HepG2 (cell line): ENCODE results near the gene ARHGEF39. TPM values are rescaled to one million over a fixed set of nuclear protein-coding genes. Genes with fewer than 3 reads are reported as not detected.
A peak's percentile ranks its signal among the peaks of the same experiment; 100 is the strongest.

Experiments
- ATAC-seq: fragments of 200-7000 bp; cut with Tn5 transposase; 3 replicates; pipeline ENCODE4 v1.9.1; 2020; ENCODE audit warnings: mild to moderate bottlenecking, moderate library complexity
- BruUV-seq: library from RNA; stranded (reverse); fragments of 400-500 nt; replicated peaks from 2 replicates; lab custom pipeline; 2021; lab: Mats Ljungman, UMichigan
- CTCF ChIA-PET: fragments of 300-600 bp; formaldehyde crosslinking; extraction: SDS; loops from one replicate; lab custom pipeline; 2021; ENCODE audit warnings: low total read pairs, inconsistent platforms, low intra/inter-chr PET ratio; lab: Yijun Ruan, JAX
- POLR2A ChIA-PET: fragments of 350-600 bp; sonication (Branson Sonifier 250); formaldehyde crosslinking; loops from one replicate; lab custom pipeline; 2020; ENCODE audit warnings: antibody characterized with exemption, inconsistent platforms; lab: Yijun Ruan, JAX
- DNase-seq: peaks from one replicate; pipeline ENCODE4 v3.0.0-alpha.2; 2015; ENCODE audit warnings: low spot score
- FAIRE-seq: peaks from 3 replicates; lab custom pipeline; 2011; peaks lifted over from hg19 to GRCh38; lab: Jason Lieb, UNC
- H2AFZ ChIP-seq: one replicate; pipeline ENCODE4 v1.6.1; 2011; ENCODE audit warnings: low read length, inconsistent platforms
- H3K27ac ChIP-seq: fragments of 300-600 bp; 3 replicates; pipeline ENCODE4 v1.8.0; 2011; ENCODE audit warnings: mixed run types, mild to moderate bottlenecking, mixed read lengths, low read length, inconsistent platforms; ENCODE audit not compliant: insufficient read depth; ENCODE audit errors: extremely low read length
- H3K27me3 ChIP-seq, 2 experiments: fragments of 200-600 bp in 1 of 2; 2 replicates in 1 of 2; 3 replicates in 1 of 2; pipeline versions ENCODE4 v1.6.0 to v1.8.0; 2011; ENCODE audit warnings: low read length in 2 of 2, mild to moderate bottlenecking in 2 of 2, moderate library complexity in 2 of 2, inconsistent platforms in 1 of 2; ENCODE audit not compliant: insufficient read depth in 2 of 2, control insufficient read depth in 1 of 2
- H3K36me3 ChIP-seq, 2 experiments: fragments of 200-600 bp in 1 of 2; replicated peaks in 1 of 2; 2 replicates in 1 of 2; 3 replicates in 1 of 2; pipeline versions ENCODE4 v1.5.1 to v1.8.0; 2011; ENCODE audit warnings: low read length in 2 of 2, inconsistent platforms in 1 of 2; ENCODE audit not compliant: insufficient read depth in 2 of 2, control insufficient read depth in 1 of 2
- H3K4me1 ChIP-seq: 2 replicates; pipeline ENCODE4 v1.5.1; 2012; ENCODE audit warnings: low read length, inconsistent platforms; ENCODE audit not compliant: insufficient read depth
- H3K4me2 ChIP-seq: 2 replicates; pipeline ENCODE4 v1.6.0; 2011; ENCODE audit warnings: low read depth, low read length, inconsistent platforms
- H3K4me3 ChIP-seq, 3 experiments: fragments of 200-600 bp in 1 of 3; sonication (generic), shearing (Covaris generic) in 1 of 3; replicated peaks in 1 of 3; 2 replicates each; pipeline ENCODE4 v1.5.1; 2011 to 2016; ENCODE audit warnings: low read length in 3 of 3, inconsistent platforms in 2 of 3, low read depth in 2 of 3, mild to moderate bottlenecking in 2 of 3, control low read depth in 1 of 3, mixed read lengths in 1 of 3; ENCODE audit not compliant: insufficient read depth in 1 of 3
- H3K79me2 ChIP-seq: one replicate; pipeline ENCODE4 v1.6.1; 2011; ENCODE audit warnings: low read length, inconsistent platforms; ENCODE audit not compliant: insufficient read depth
- H3K9ac ChIP-seq: 2 replicates; pipeline ENCODE4 v1.6.0; 2011; ENCODE audit warnings: mild to moderate bottlenecking, low read depth, low read length, inconsistent platforms; ENCODE audit not compliant: insufficient read depth
- H3K9me3 ChIP-seq: 2 replicates; pipeline ENCODE4 v1.5.1; 2012; ENCODE audit warnings: mild to moderate bottlenecking, low read length
- H4K20me1 ChIP-seq: 2 replicates; pipeline ENCODE4 v1.6.0; 2011; ENCODE audit warnings: inconsistent platforms, mild to moderate bottlenecking, low read length, moderate library complexity; ENCODE audit not compliant: insufficient read depth
- ATF7 ChIP-seq, 2 experiments: fragments of 450-650 bp in 1 of 2; sonication (generic) in 1 of 2; formaldehyde crosslinking in 1 of 2; IDR thresholded peaks; 2 replicates each; pipeline versions ENCODE4 v1.4.0 to v1.6.1; 2016 to 2020; ENCODE audit warnings: antibody characterized with exemption in 1 of 2, mild to moderate bottlenecking in 1 of 2, missing genetic modification reagents in 1 of 2
- ETV5 ChIP-seq: IDR thresholded peaks from 2 replicates; pipeline ENCODE4 v1.6.1; 2018; ENCODE audit warnings: missing biosample characterization, missing genetic modification reagents, inconsistent platforms, borderline replicate concordance
- FOXK1 ChIP-seq: sonication (generic); formaldehyde crosslinking; IDR thresholded peaks from 2 replicates; pipeline ENCODE4 v1.4.0; 2020; ENCODE audit warnings: low read depth, missing genetic modification reagents, borderline replicate concordance
- HBP1 ChIP-seq: IDR thresholded peaks from 2 replicates; pipeline ENCODE4 v1.6.1; 2016; ENCODE audit warnings: low read depth, control low read depth
- IKZF5 ChIP-seq: IDR thresholded peaks from 2 replicates; pipeline ENCODE4 v1.6.1; 2018; ENCODE audit warnings: missing genetic modification reagents, mild to moderate bottlenecking, missing compliant biosample characterization
- IRF9 ChIP-seq: sonication (generic); formaldehyde crosslinking; IDR thresholded peaks from 2 replicates; pipeline ENCODE4 v1.8.0; 2022; ENCODE audit warnings: missing genetic modification reagents, mild to moderate bottlenecking, borderline replicate concordance
- KDM1A ChIP-seq: IDR thresholded peaks from 2 replicates; pipeline ENCODE4 v1.6.1; 2016; ENCODE audit warnings: missing compliant biosample characterization
- NR2F6 ChIP-seq, 2 experiments: IDR thresholded peaks; 2 replicates each; pipeline ENCODE4 v1.6.1; 2016; ENCODE audit warnings: antibody characterized with exemption in 1 of 2, mild to moderate bottlenecking in 1 of 2
- SMYD3 ChIP-seq: sonication (generic); formaldehyde crosslinking; IDR thresholded peaks from 2 replicates; pipeline ENCODE4 v1.8.1; 2023; ENCODE audit warnings: mild to moderate bottlenecking, missing genetic modification reagents
- ZBTB4 ChIP-seq: sonication (generic); formaldehyde crosslinking; IDR thresholded peaks from 2 replicates; pipeline ENCODE4 v1.4.0; 2020; ENCODE audit warnings: missing genetic modification reagents, mild to moderate bottlenecking, borderline replicate concordance
- ZBTB8A ChIP-seq: sonication (generic); formaldehyde crosslinking; IDR thresholded peaks from 2 replicates; pipeline ENCODE4 v1.4.0; 2020; ENCODE audit warnings: mild to moderate bottlenecking, low read depth, missing genetic modification reagents, borderline replicate concordance
- ZNF263 ChIP-seq: sonication (generic); formaldehyde crosslinking; IDR thresholded peaks from 2 replicates; pipeline ENCODE4 v1.4.0; 2020; ENCODE audit warnings: missing genetic modification reagents
- ZNF781 ChIP-seq: sonication (generic); formaldehyde crosslinking; IDR thresholded peaks from 2 replicates; pipeline ENCODE4 v1.5.1; 2020; ENCODE audit warnings: borderline replicate concordance, mild to moderate bottlenecking, missing genetic modification reagents; ENCODE audit errors: not compliant biosample characterization
- WGBS: methylation state at CpG from one replicate; pipeline ENCODE4 v1.1.6; 2017; ENCODE audit warnings: low lambda C conversion rate; 5-methylcytosine and 5-hydroxymethylcytosine counted together
- in situ Hi-C: cut with HindIII; loops from 2 replicates; pipeline ENCODE4 v1.10.0; 2017; ENCODE audit warnings: low pct_unique_long_range_greater_than_20kb; ENCODE audit not compliant: extremely low pct_ligation_motif_present
- intact Hi-C: fragments of 100-400 bp; cut with micrococcal nuclease; formaldehyde crosslinking; loops from one replicate; pipeline ENCODE4 v1.10.0; 2022; ENCODE audit not compliant: unreplicated experiment
- polyA plus RNA-seq, 8 experiments: library from polyadenylated mRNA; depleted of rRNA in 3 of 8; stranded (reverse) in 7 of 8; unstranded in 1 of 8; fragments of >200 nt; fragmentation: Illumina TruSeq in 4 of 8; extraction: Trizol in 4 of 8; gene quantifications; 2 replicates each; pipeline versions ENCODE4 v1.2.1 to v1.2.3, GENCODE V29; 2011 to 2016; ENCODE audit warnings: low read depth in 4 of 8, missing spikeins in 1 of 8, mixed read lengths in 1 of 8; ENCODE audit not compliant: insufficient read depth in 1 of 8
- total RNA-seq, 5 experiments: library from RNA; depleted of rRNA; stranded (reverse); fragments of >200 nt; fragmentation: Illumina TruSeq; extraction: Trizol; gene quantifications; 2 replicates each; pipeline ENCODE4 v1.2.3, GENCODE V29; 2016; ENCODE audit warnings: low read depth in 1 of 5

ARHGEF39 gene
- total and polyA plus RNA-seq, 2 of the 13 experiments (the other 11 are each of a cell fraction or from before 2014, with no cell fraction given) = 11.2 to 12.3 TPM

GRCh38 chr9:35686222-35687203 is 21.5 kb upstream of the ARHGEF39 start:
- BruUV-seq = no TSS peak
- H3K4me2 ChIP-seq = no peak overlapping the region; the same call in 1 of the 2 replicates
- no peaks in the 10 kb centered on the region for H3K9me3 ChIP-seq
- WGBS = 66% methylated on average over 10 of the region's 11 CpGs
- DNase-seq (no peak), FAIRE-seq (peak; percentile 18), ATAC-seq (peak; percentile 41)
- H3K27ac ChIP-seq = no peak overlapping the region
- CTCF ChIA-PET = no interaction called here
- H2AFZ ChIP-seq = no peak overlapping the region
- no peaks in the 10 kb centered on the region for H3K36me3 ChIP-seq
- in situ Hi-C loops (no loop called here), intact Hi-C loops (no loop called here)
- no peak overlapping the region for H3K9ac ChIP-seq
- H3K27me3 ChIP-seq = no peaks in the 10 kb centered on the region
- POLR2A ChIA-PET = interaction anchor here (0.6 to 6.1 kb wide), 2 partner anchors 27 to 82 kb away, joined by 4 to 68 read pairs; partner anchors contain the start of genes CCDC107 and RMRP
- H4K20me1 ChIP-seq = no peaks in the 10 kb centered on the region
- TF ChIP-seq KDM1A (CRISPR knock-in tag) (no peak), ATF7 (IDR thresholded peaks at IDR 0.05) (0 out of 2 replicates have a peak, but pooled peaks have one; percentile 19), ATF7 (CRISPR knock-in tag; IDR thresholded peaks at IDR 0.05) (no peak), NR2F6 (IDR thresholded peaks at IDR 0.05) (no peak), NR2F6 (CRISPR knock-in tag; IDR thresholded peaks at IDR 0.05) (no peak), FOXK1 (CRISPR knock-in tag) (no peak), ZNF263 (CRISPR knock-in tag) (0 out of 2 replicates have a peak, but pooled peaks have one; percentile 18), ZNF781 (CRISPR knock-in tag) (no peak), ZBTB4 (CRISPR knock-in tag) (no peak), ZBTB8A (CRISPR knock-in tag) (no peak), IKZF5 (CRISPR knock-in tag) (no peak), SMYD3 (CRISPR knock-in tag) (no peak), IRF9 (no peak), HBP1 (CRISPR knock-in tag) (no peak), ETV5 (CRISPR knock-in tag) (no peak)
- TF ChIP-seq, all 625 proteins: peak for 2
- Histone ChIP-seq H3K4me3 (no peak overlapping the region), H3K4me1 (peaks cover 60% of the 10 kb centered on the region), H3K79me2 (no peaks in the 10 kb centered on the region)
